D721Med (cell line): ENCODE results near the gene PRM2.

ENCODE experiments used
- DNase-seq: peaks from one replicate; pipeline ENCODE4 v3.0.0; 2011; ENCODE audit warnings: low spot score; ENCODE audit not compliant: insufficient read length
- FAIRE-seq: peaks from 2 replicates; lab custom pipeline; 2011; peaks lifted over from hg19 to GRCh38; lab: Jason Lieb, UNC
- CTCF ChIP-seq: IDR thresholded peaks from 2 replicates; pipeline ENCODE4 v1.5.1; 2012; ENCODE audit warnings: mild to moderate bottlenecking, control low read depth; ENCODE audit not compliant: insufficient read depth; ENCODE audit errors: missing control alignments

Gene PRM2

GRCh38 chr16:11253009-11253994, 23.0 kb downstream of the PRM2 start:
- TF ChIP-seq CTCF = no peak
- DNase-seq (no peak), FAIRE-seq (no peak)

GRCh38 chr16:11252482-11252931, 23.8 kb downstream of the PRM2 start:
- TF ChIP-seq CTCF = no peak
- DNase-seq (no peak), FAIRE-seq (no peak)

GRCh38 chr16:11251525-11252481, 24.5 kb downstream of the PRM2 start:
- no peak for FAIRE-seq
- no peak for DNase-seq
- no peak for TF ChIP-seq CTCF

- no peak for TF ChIP-seq CTCF
- FAIRE-seq (no peak), DNase-seq (no peak)
Observed at GRCh38 chr16:11250786-11251524, 25.3 kb downstream of the PRM2 start.

GRCh38 chr16:11250091-11250785, 26.0 kb downstream of the PRM2 start:
- DNase-seq (no peak), FAIRE-seq (no peak)
- TF ChIP-seq CTCF = no peak

GRCh38 chr16:11249233-11250061, 26.8 kb downstream of the PRM2 start:
- DNase-seq (no peak), FAIRE-seq (no peak)
- no peak for TF ChIP-seq CTCF
